Trophoblast cell (in vitro differentiated cells and primary cell): ENCODE data around the gene CLIP2.

Experiments used
- DNase-seq, 2 donors: peaks; one replicate each; pipeline ENCODE4 v3.0.0-alpha.2; 2016
- H2AFZ ChIP-seq: 2 replicates; pipeline ENCODE4 v1.6.1; 2013; ENCODE audit warnings: low read length, moderate library complexity, mild to moderate bottlenecking; ENCODE audit not compliant: insufficient read depth, poor library complexity
- H2AK5ac ChIP-seq: 2 replicates; pipeline ENCODE4 v1.6.1; 2013; ENCODE audit warnings: mild to moderate bottlenecking, low read length
- H2BK120ac ChIP-seq: 2 replicates; pipeline ENCODE4 v1.6.1; 2013; ENCODE audit warnings: low read length, mild to moderate bottlenecking, moderate library complexity; ENCODE audit not compliant: insufficient read depth, poor library complexity
- H2BK12ac ChIP-seq: 2 replicates; pipeline ENCODE4 v1.6.1; 2013; ENCODE audit warnings: mild to moderate bottlenecking, low read length, moderate library complexity
- H2BK5ac ChIP-seq: 2 replicates; pipeline ENCODE4 v1.6.1; 2013; ENCODE audit warnings: low read length, low read depth, moderate library complexity, mild to moderate bottlenecking; ENCODE audit not compliant: poor library complexity
- H3K14ac ChIP-seq: 2 replicates; pipeline ENCODE4 v1.6.1; 2013; ENCODE audit warnings: mild to moderate bottlenecking, low read length
- H3K18ac ChIP-seq: 2 replicates; pipeline ENCODE4 v1.6.1; 2013; ENCODE audit warnings: mild to moderate bottlenecking, low read length
- H3K23ac ChIP-seq: 2 replicates; pipeline ENCODE4 v1.6.1; 2013; ENCODE audit warnings: low read length
- H3K27ac ChIP-seq: 2 replicates; pipeline ENCODE4 v1.5.1; 2013; ENCODE audit warnings: low read depth, mild to moderate bottlenecking, inconsistent platforms, low read length, moderate library complexity
- H3K27me3 ChIP-seq: 2 replicates; pipeline ENCODE4 v1.6.1; 2013; ENCODE audit warnings: inconsistent platforms, mild to moderate bottlenecking, low read length, moderate library complexity; ENCODE audit not compliant: insufficient read depth
- H3K36me3 ChIP-seq, 2 experiments: 1 replicate in 1 of 2; 2 replicates in 1 of 2; pipeline ENCODE4 v1.6.1; 2013; ENCODE audit warnings: low read length in 2 of 2, mild to moderate bottlenecking in 2 of 2, moderate library complexity in 1 of 2; ENCODE audit not compliant: insufficient read depth in 2 of 2, control insufficient read depth in 1 of 2
- H3K4ac ChIP-seq: 2 replicates; pipeline ENCODE4 v1.6.1; 2013; ENCODE audit warnings: low read depth, mild to moderate bottlenecking, low read length, moderate library complexity
- H3K4me1 ChIP-seq, 2 experiments: 1 replicate in 1 of 2; 2 replicates in 1 of 2; pipeline ENCODE4 v1.6.1; 2013; ENCODE audit warnings: low read length in 2 of 2, mild to moderate bottlenecking in 2 of 2, moderate library complexity in 1 of 2; ENCODE audit not compliant: insufficient read depth in 2 of 2, control insufficient read depth in 1 of 2
- H3K4me2 ChIP-seq: 2 replicates; pipeline ENCODE4 v1.6.1; 2013; ENCODE audit warnings: inconsistent platforms, mild to moderate bottlenecking, low read length, moderate library complexity
- H3K4me3 ChIP-seq: 2 replicates; pipeline ENCODE4 v1.5.1; 2013; ENCODE audit warnings: mild to moderate bottlenecking, low read depth, low read length, inconsistent platforms
- H3K79me1 ChIP-seq: one replicate; pipeline ENCODE4 v1.6.1; 2013; ENCODE audit warnings: low read length
- H3K79me2 ChIP-seq: 2 replicates; pipeline ENCODE4 v1.6.1; 2013; ENCODE audit warnings: low read length, mild to moderate bottlenecking; ENCODE audit not compliant: control insufficient read depth, insufficient read depth, poor library complexity
- H3K9ac ChIP-seq: 2 replicates; pipeline ENCODE4 v1.6.1; 2013; ENCODE audit warnings: mild to moderate bottlenecking, low read length
- H3K9me3 ChIP-seq: 2 replicates; pipeline ENCODE4 v1.6.1; 2013; ENCODE audit warnings: low read depth, mild to moderate bottlenecking, control low read depth, inconsistent platforms, low read length; ENCODE audit not compliant: insufficient read depth
- H4K12ac ChIP-seq: 2 replicates; pipeline ENCODE4 v1.6.1; 2013; ENCODE audit warnings: low read depth, mild to moderate bottlenecking, low read length, moderate library complexity
- H4K8ac ChIP-seq: 2 replicates; pipeline ENCODE4 v1.6.1; 2013; ENCODE audit warnings: low read depth, mild to moderate bottlenecking, low read length, moderate library complexity
- H4K91ac ChIP-seq: one replicate; pipeline ENCODE4 v1.6.1; 2013; ENCODE audit warnings: low read depth, mild to moderate bottlenecking, low read length, moderate library complexity
- WGBS: extraction: QIAGEN DNeasy Blood & Tissue Kit; methylation state at CpG from one replicate; pipeline ENCODE4 v1.1.7; 2013; ENCODE audit warnings: missing lambda C conversion rate; ENCODE audit not compliant: insufficient read length, insufficient coverage; ENCODE audit errors: extremely low coverage; 5-methylcytosine and 5-hydroxymethylcytosine counted together

CLIP2 gene

GRCh38 chr7:74371381-74372341, 82.5 kb downstream of the CLIP2 start:
- Histone ChIP-seq H4K91ac (no peak overlapping the region), H3K36me3 (no peaks in the 10 kb centered on the region)
- WGBS, result 93% methylated on average over 1 of the region's 13 CpGs

GRCh38 chr7:74372511-74373111, 83.4 kb downstream of the CLIP2 start:
- Histone ChIP-seq H3K18ac (no peak overlapping the region), H3K79me1 (no peaks in the 10 kb centered on the region), H4K12ac (no peak overlapping the region), H4K91ac (no peak overlapping the region), H3K23ac (no peak overlapping the region), H3K14ac (no peak overlapping the region), H2BK120ac (no peak overlapping the region), H2AK5ac (no peak overlapping the region), H3K4me3 (no peak overlapping the region), H3K27me3 (no peaks in the 10 kb centered on the region), H2BK5ac (no peak overlapping the region), H2BK12ac (no peak overlapping the region), H3K79me2 (no peaks in the 10 kb centered on the region), H3K9me3 (peaks cover 2% of the 10 kb centered on the region), H2AFZ (no peak overlapping the region), H3K4me1 (peaks cover 4 to 11% of the 10 kb centered on the region in 2 experiments), H3K27ac (no peak overlapping the region), H3K9ac (no peak overlapping the region), H3K36me3 (no peaks in the 10 kb centered on the region), H3K4ac (no peak overlapping the region), H3K4me2 (no peak overlapping the region), H4K8ac (no peak overlapping the region)
- no peak for DNase-seq
- WGBS, result no CpG with 5 or more reads among the region's 28 CpGs

More at GRCh38 chr7:74371381-74372341, 82.5 kb downstream of the CLIP2 start:
- Histone ChIP-seq H2BK12ac (no peak overlapping the region), H3K9ac (no peak overlapping the region), H2AK5ac (no peak overlapping the region), H2AFZ (no peak overlapping the region), H4K12ac (no peak overlapping the region), H3K79me2 (no peaks in the 10 kb centered on the region), H3K9me3 (peaks cover 2% of the 10 kb centered on the region), H3K4ac (no peak overlapping the region), H3K18ac (no peak overlapping the region), H3K14ac (no peak overlapping the region), H3K4me2 (peak overlapping the region; percentile 15), H3K27ac (no peak overlapping the region), H3K4me1 (peaks cover 3 to 10% of the 10 kb centered on the region in 2 experiments), H3K23ac (no peak overlapping the region), H2BK5ac (no peak overlapping the region), H3K4me3 (no peak overlapping the region), H3K27me3 (no peaks in the 10 kb centered on the region), H2BK120ac (no peak overlapping the region), H4K8ac (no peak overlapping the region), H3K79me1 (no peaks in the 10 kb centered on the region)
- DNase-seq, result peak in 1 of 2 donors; percentile 4

GRCh38 chr7:74373536-74373935, 84.3 kb downstream of the CLIP2 start:
- no peak overlapping the region for H2BK5ac ChIP-seq
- H3K4me3 ChIP-seq, result no peak overlapping the region
- no peak overlapping the region for H4K8ac ChIP-seq
- H3K27ac ChIP-seq, result no peak overlapping the region
- H3K4me2 ChIP-seq, result no peak overlapping the region
- no peaks in the 10 kb centered on the region for H3K27me3 ChIP-seq
- no peak overlapping the region for H3K23ac ChIP-seq
- H2BK120ac ChIP-seq, result no peak overlapping the region
- H3K9me3 ChIP-seq, result peaks cover 2% of the 10 kb centered on the region
- no peak overlapping the region for H3K4ac ChIP-seq
- no peak overlapping the region for H3K9ac ChIP-seq
- H2AFZ ChIP-seq, result no peak overlapping the region
- peaks cover 4 to 11% of the 10 kb centered on the region in 2 experiments for H3K4me1 ChIP-seq
- H4K91ac ChIP-seq, result no peak overlapping the region
- H3K36me3 ChIP-seq, result no peaks in the 10 kb centered on the region
- H3K14ac ChIP-seq, result no peak overlapping the region
- DNase-seq, result no peak
- H2BK12ac ChIP-seq, result no peak overlapping the region
- no peak overlapping the region for H2AK5ac ChIP-seq
- no CpG with 5 or more reads among the region's 3 CpGs for WGBS
- no peaks in the 10 kb centered on the region for H3K79me1 ChIP-seq
- no peaks in the 10 kb centered on the region for H3K79me2 ChIP-seq
- H3K18ac ChIP-seq, result no peak overlapping the region
- no peak overlapping the region for H4K12ac ChIP-seq

GRCh38 chr7:74375726-74376220, 86.6 kb downstream of the CLIP2 start:
- H3K4me3 ChIP-seq, result no peak overlapping the region
- no peak overlapping the region for H4K12ac ChIP-seq
- no peak overlapping the region for H2BK12ac ChIP-seq
- H2AFZ ChIP-seq, result no peak overlapping the region
- H3K9ac ChIP-seq, result no peak overlapping the region
- H3K79me1 ChIP-seq, result no peaks in the 10 kb centered on the region
- no peak overlapping the region for H3K27ac ChIP-seq
- H3K23ac ChIP-seq, result no peak overlapping the region
- H2AK5ac ChIP-seq, result no peak overlapping the region
- WGBS, result no CpG with 5 or more reads among the region's 31 CpGs
- no peaks in the 10 kb centered on the region for H3K36me3 ChIP-seq
- H4K8ac ChIP-seq, result no peak overlapping the region
- no peak overlapping the region for H4K91ac ChIP-seq
- no peak overlapping the region for H3K18ac ChIP-seq
- no peak overlapping the region for H3K4ac ChIP-seq
- peaks cover 2% of the 10 kb centered on the region for H3K9me3 ChIP-seq
- no peak overlapping the region for H3K4me2 ChIP-seq
- no peak overlapping the region for H3K14ac ChIP-seq
- H2BK5ac ChIP-seq, result no peak overlapping the region
- peaks cover 4 to 11% of the 10 kb centered on the region in 2 experiments for H3K4me1 ChIP-seq
- no peak for DNase-seq
- H3K79me2 ChIP-seq, result no peaks in the 10 kb centered on the region
- H2BK120ac ChIP-seq, result no peak overlapping the region
- H3K27me3 ChIP-seq, result no peaks in the 10 kb centered on the region
